Smooth muscle cell (in vitro differentiated cells): ENCODE results near the gene HHAT. TPM values are rescaled to one million over a fixed set of nuclear protein-coding genes. Genes with fewer than 3 reads are reported as not detected.

Experiments used
- DNase-seq: peaks from one replicate; lab custom pipeline; 2025; ENCODE audit not compliant: unreplicated experiment; lab: John Stamatoyannopoulos, UW
- H2AFZ ChIP-seq: fragments of 200-600 bp; sonication (generic); 2 replicates; pipeline ENCODE4 v1.6.0; 2016; ENCODE audit warnings: antibody characterized with exemption, low read depth, mild to moderate bottlenecking
- H3F3A ChIP-seq: fragments of 200-600 bp; sonication (generic); 2 replicates; pipeline ENCODE4 v1.6.0; 2017; ENCODE audit warnings: antibody characterized with exemption, low read depth
- H3K27ac ChIP-seq: fragments of 200-600 bp; sonication (generic); 2 replicates; pipeline ENCODE4 v1.5.1; 2016; ENCODE audit warnings: low read depth, mild to moderate bottlenecking
- H3K27me3 ChIP-seq: fragments of 200-600 bp; sonication (generic); 2 replicates; pipeline ENCODE4 v1.6.1; 2016; ENCODE audit warnings: low read depth, mild to moderate bottlenecking
- H3K36me3 ChIP-seq: fragments of 200-600 bp; sonication (generic); 2 replicates; pipeline ENCODE4 v1.5.1; 2016; ENCODE audit warnings: low read depth
- H3K4me1 ChIP-seq: fragments of 200-600 bp; sonication (generic); 2 replicates; pipeline ENCODE4 v1.5.1; 2016; ENCODE audit warnings: low read depth
- H3K4me2 ChIP-seq: fragments of 200-600 bp; sonication (generic); 2 replicates; pipeline ENCODE4 v1.6.0; 2016; ENCODE audit warnings: mild to moderate bottlenecking
- H3K4me3 ChIP-seq: fragments of 200-600 bp; sonication (generic); 2 replicates; pipeline ENCODE4 v1.5.1; 2016; ENCODE audit warnings: mild to moderate bottlenecking
- H3K79me2 ChIP-seq: fragments of 200-600 bp; sonication (generic); 2 replicates; pipeline ENCODE4 v1.6.0; 2016; ENCODE audit warnings: low read depth, mild to moderate bottlenecking
- H3K9ac ChIP-seq: fragments of 200-600 bp; sonication (generic); 2 replicates; pipeline ENCODE4 v1.6.0; 2016; ENCODE audit warnings: low read depth
- H3K9me3 ChIP-seq: fragments of 200-600 bp; sonication (generic); replicated peaks from 2 replicates; pipeline ENCODE4 v1.5.1; 2016; ENCODE audit warnings: low read depth
- H4K20me1 ChIP-seq: fragments of 200-600 bp; sonication (generic); 2 replicates; pipeline ENCODE4 v1.6.0; 2016; ENCODE audit warnings: low read depth
- CTCF ChIP-seq: fragments of 200-600 bp; sonication (generic); IDR thresholded peaks from 2 replicates; pipeline ENCODE4 v1.5.1; 2017; ENCODE audit warnings: borderline replicate concordance, mild to moderate bottlenecking, antibody characterized with exemption; ENCODE audit not compliant: insufficient read depth, poor library complexity, severe bottlenecking
- WGBS: methylation state at CpG from one replicate; pipeline ENCODE4 v1.1.7; 2016; ENCODE audit warnings: low lambda C conversion rate; 5-methylcytosine and 5-hydroxymethylcytosine counted together
- polyA plus RNA-seq: library from polyadenylated mRNA; unstranded; fragments of >200 nt; fragmentation: Nextera tagmentation; extraction: Ambion mirVana; gene quantifications from 2 replicates; pipeline ENCODE4 v1.2.1, GENCODE V29; 2016
- total RNA-seq: library from RNA; depleted of rRNA; stranded (reverse); fragments of >200 nt; gene quantifications from 2 replicates; pipeline ENCODE4 v1.2.3, GENCODE V29; 2014

HHAT gene
- total and polyA plus RNA-seq, 2 experiments from 2014 or later: 4.6 to 9.8 TPM

GRCh38 chr1:210557426-210558077 lies 228.8 kb downstream of the HHAT start:
- no peaks in the 10 kb centered on the region for H3F3A ChIP-seq
- no peak for TF ChIP-seq CTCF
- WGBS: 93% methylated on average over 7 of the region's 7 CpGs
- no peaks in the 10 kb centered on the region for H3K27me3 ChIP-seq
- H3K36me3 ChIP-seq: no peaks in the 10 kb centered on the region
- H3K27ac ChIP-seq: no peak overlapping the region
- no peak overlapping the region for H2AFZ ChIP-seq
- no peaks in the 10 kb centered on the region for H3K79me2 ChIP-seq
- no peaks in the 10 kb centered on the region for H3K9me3 ChIP-seq
- H4K20me1 ChIP-seq: no peaks in the 10 kb centered on the region
- no peak for DNase-seq
- H3K9ac ChIP-seq: no peak overlapping the region
- no peak overlapping the region for H3K4me2 ChIP-seq
- no peak overlapping the region for H3K4me3 ChIP-seq
- H3K4me1 ChIP-seq: no peaks in the 10 kb centered on the region

GRCh38 chr1:210558302-210558701 lies 229.6 kb downstream of the HHAT start:
- H3K9me3 ChIP-seq: no peaks in the 10 kb centered on the region
- no peaks in the 10 kb centered on the region for H3K36me3 ChIP-seq
- H2AFZ ChIP-seq: no peak overlapping the region
- no peak for DNase-seq
- no peak overlapping the region for H3K9ac ChIP-seq
- H3K4me3 ChIP-seq: no peak overlapping the region
- WGBS: 46% methylated on average over 1 of the region's 1 CpG
- H3K27ac ChIP-seq: no peak overlapping the region
- no peaks in the 10 kb centered on the region for H3K4me1 ChIP-seq
- H3K79me2 ChIP-seq: no peaks in the 10 kb centered on the region
- no peaks in the 10 kb centered on the region for H4K20me1 ChIP-seq
- no peak for TF ChIP-seq CTCF
- H3K27me3 ChIP-seq: no peaks in the 10 kb centered on the region
- no peaks in the 10 kb centered on the region for H3F3A ChIP-seq
- no peak overlapping the region for H3K4me2 ChIP-seq

- no peak for DNase-seq
- no peaks in the 10 kb centered on the region for H3K27me3 ChIP-seq
- H3K9ac ChIP-seq: no peak overlapping the region
- no peak overlapping the region for H3K4me3 ChIP-seq
- H3K27ac ChIP-seq: no peak overlapping the region
- no peaks in the 10 kb centered on the region for H3K4me1 ChIP-seq
- H3K36me3 ChIP-seq: no peaks in the 10 kb centered on the region
- no peaks in the 10 kb centered on the region for H4K20me1 ChIP-seq
- H3K9me3 ChIP-seq: no peaks in the 10 kb centered on the region
- no peak overlapping the region for H3K4me2 ChIP-seq
- H3F3A ChIP-seq: no peaks in the 10 kb centered on the region
- 81% methylated on average over 2 of the region's 2 CpGs for WGBS
- H3K79me2 ChIP-seq: no peaks in the 10 kb centered on the region
- no peak overlapping the region for H2AFZ ChIP-seq
- TF ChIP-seq CTCF: no peak
These were observed 236.6 kb downstream of the HHAT start for GRCh38 chr1:210565306-210565705.

- no peak for TF ChIP-seq CTCF
- Histone ChIP-seq H3F3A (no peaks in the 10 kb centered on the region), H3K9me3 (no peaks in the 10 kb centered on the region), H4K20me1 (no peaks in the 10 kb centered on the region), H3K79me2 (no peaks in the 10 kb centered on the region), H3K4me1 (no peaks in the 10 kb centered on the region), H3K4me2 (no peak overlapping the region), H3K27ac (no peak overlapping the region), H3K9ac (no peak overlapping the region), H3K27me3 (no peaks in the 10 kb centered on the region), H3K36me3 (no peaks in the 10 kb centered on the region), H3K4me3 (no peak overlapping the region), H2AFZ (no peak overlapping the region)
- no peak for DNase-seq
These were observed 239.9 kb downstream of the HHAT start for GRCh38 chr1:210568631-210569030.
